ENCODE results near the gene ERCC6.

ERCC6 gene

DNA sequence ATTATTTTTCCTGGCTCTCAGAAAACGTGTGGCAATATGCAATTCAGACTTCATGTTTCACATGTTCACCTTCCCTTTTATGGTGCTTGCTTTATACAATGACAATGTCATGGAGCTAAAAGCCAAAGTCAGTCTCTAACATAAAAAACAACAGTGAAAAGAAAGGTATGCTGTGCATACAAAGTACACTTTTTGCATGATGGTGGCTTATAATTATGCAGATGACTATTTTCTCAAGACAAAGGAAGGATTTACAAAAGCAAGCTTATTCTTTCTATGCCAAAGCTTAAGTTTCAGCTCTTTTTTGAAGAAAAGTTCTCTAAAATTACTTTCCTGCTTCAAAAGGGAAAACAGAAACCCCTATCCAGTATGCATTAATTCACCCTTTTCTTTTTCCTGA, 15.6 kb downstream of the ERCC6 start:
- TF ChIP-seq CTCF (conservative IDR thresholded peaks at IDR 0.05) (no peak), ZFX (IDR thresholded peaks at IDR 0.05) (no peak)
- no peak overlapping the region for H3K27ac ChIP-seq

DNA sequence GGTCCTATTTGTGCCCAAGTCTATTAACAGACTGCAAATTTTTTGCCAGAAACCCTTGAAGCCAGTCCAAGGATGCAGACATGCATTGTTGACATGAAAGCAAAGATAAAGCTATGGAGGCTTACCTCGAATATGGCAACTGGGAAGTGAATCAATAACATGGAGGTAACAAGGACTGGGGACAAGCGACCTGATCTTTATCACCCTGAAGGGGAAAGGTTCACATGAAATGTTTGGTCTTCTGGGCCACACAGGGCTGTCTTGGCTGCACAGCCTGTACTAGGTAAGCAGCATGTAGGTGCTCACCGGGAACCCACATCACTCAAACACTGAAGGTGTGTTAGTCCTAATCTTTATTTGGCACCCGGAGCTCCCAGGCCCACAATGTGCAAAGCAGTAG, 17.9 kb downstream of the ERCC6 start:
- no peak overlapping the region for H3K27ac ChIP-seq
- TF ChIP-seq ZFX (IDR thresholded peaks at IDR 0.05), result no peak
- no peak for TF ChIP-seq CTCF (conservative IDR thresholded peaks at IDR 0.05)

- no peak overlapping the region for H3K27ac ChIP-seq
- TF ChIP-seq ZFX (IDR thresholded peaks at IDR 0.05) (no peak), CTCF (conservative IDR thresholded peaks at IDR 0.05) (no peak)
These were observed 18.7 kb downstream of the ERCC6 start for GRCh38 chr10:49520122-49520775.

- H3K27ac ChIP-seq, result no peak overlapping the region
- TF ChIP-seq ZFX (IDR thresholded peaks at IDR 0.05), result no peak
- no peak for TF ChIP-seq CTCF (conservative IDR thresholded peaks at IDR 0.05)
These were observed 19.2 kb downstream of the ERCC6 start for GRCh38 chr10:49519717-49520116.

DNA sequence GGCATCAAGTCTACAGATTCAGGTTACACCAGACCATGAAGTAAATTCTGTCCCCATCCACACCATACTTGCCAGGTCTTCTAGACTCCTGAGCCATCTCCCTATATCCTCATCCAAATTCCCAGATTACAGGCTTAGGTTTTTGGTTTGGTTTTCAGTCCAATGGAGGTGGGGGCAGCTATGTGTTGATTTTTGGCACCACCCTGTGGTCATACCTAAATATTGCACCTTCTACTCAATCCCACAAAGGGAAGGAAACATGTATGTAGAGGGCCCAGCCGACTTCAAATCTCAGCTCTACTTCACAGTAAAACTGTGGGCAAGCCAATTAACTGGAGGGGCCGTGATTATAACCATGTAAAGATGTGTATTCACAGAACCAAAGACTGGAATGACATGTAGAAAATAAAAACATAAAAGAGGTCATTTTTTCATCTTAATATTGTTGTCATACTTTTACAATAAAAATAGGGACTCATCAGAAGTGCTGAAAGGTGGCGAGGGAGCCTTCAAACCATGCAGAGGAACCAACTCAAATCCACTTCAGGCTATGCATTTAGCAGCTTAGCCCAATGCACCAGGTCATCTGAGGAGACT, 19.8 kb downstream of the ERCC6 start:
- no peak overlapping the region for H3K27ac ChIP-seq
- TF ChIP-seq ZFX (IDR thresholded peaks at IDR 0.05) (no peak), CTCF (conservative IDR thresholded peaks at IDR 0.05) (peak; percentile 85)

- no peak overlapping the region for H3K27ac ChIP-seq
- TF ChIP-seq ZFX (IDR thresholded peaks at IDR 0.05) (no peak), CTCF (conservative IDR thresholded peaks at IDR 0.05) (no peak)
These were observed 20.4 kb downstream of the ERCC6 start for GRCh38 chr10:49518566-49518965.

GRCh38 chr10:49516216-49516970, 22.5 kb downstream of the ERCC6 start:
- TF ChIP-seq CTCF (conservative IDR thresholded peaks at IDR 0.05) (no peak), ZFX (IDR thresholded peaks at IDR 0.05) (no peak)
- no peak overlapping the region for H3K27ac ChIP-seq
